H1 (cell line): ENCODE measurements around the gene FXR1. TPM values are rescaled to one million over a fixed set of nuclear protein-coding genes. Genes with fewer than 3 reads are reported as not detected.

Source experiments
- CTCF ChIA-PET: fragments of 300-600 bp; sonication (Branson Sonifier 250); formaldehyde crosslinking; loops from one replicate; lab custom pipeline; 2021; ENCODE audit not compliant: partially characterized antibody; lab: Charles Lee
- POLR2A ChIA-PET: fragments of 300-600 bp; sonication (Branson Sonifier 250); formaldehyde crosslinking; loops from one replicate; lab custom pipeline; 2021; ENCODE audit warnings: inconsistent platforms; ENCODE audit not compliant: partially characterized antibody; lab: Charles Lee
- DNase-seq, 2 experiments: peaks; one replicate each; pipeline versions ENCODE4 v3.0.0 to v3.0.0-alpha.2; 2010 to 2022; ENCODE audit warnings: low spot score in 2 of 2, low read depth in 1 of 2, mixed read lengths in 1 of 2
- FAIRE-seq: peaks from 2 replicates; lab custom pipeline; 2011; peaks lifted over from hg19 to GRCh38; lab: Jason Lieb, UNC
- H2AFZ ChIP-seq: 2 replicates; pipeline ENCODE4 v1.8.1; 2012; ENCODE audit warnings: low read length, inconsistent platforms
- H2AK5ac ChIP-seq: 2 replicates; pipeline ENCODE4 v1.6.1; 2013; ENCODE audit warnings: low read depth, low read length
- H2BK120ac ChIP-seq: replicated peaks from 2 replicates; pipeline ENCODE3; 2013; ENCODE audit warnings: low read depth, low read length, inconsistent platforms
- H2BK12ac ChIP-seq: 2 replicates; pipeline ENCODE4 v1.6.1; 2013; ENCODE audit warnings: low read depth, low read length
- H2BK15ac ChIP-seq: 2 replicates; pipeline ENCODE4 v1.6.1; 2013; ENCODE audit warnings: low read length
- H2BK20ac ChIP-seq: 2 replicates; pipeline ENCODE4 v1.6.1; 2013; ENCODE audit warnings: low read length
- H2BK5ac ChIP-seq: 2 replicates; pipeline ENCODE4 v1.6.1; 2013; ENCODE audit warnings: low read depth, low read length
- H3K14ac ChIP-seq: 2 replicates; pipeline ENCODE4 v1.6.1; 2013; ENCODE audit warnings: inconsistent platforms; ENCODE audit not compliant: insufficient read length
- H3K18ac ChIP-seq: 2 replicates; pipeline ENCODE4 v1.6.1; 2013; ENCODE audit warnings: low read length; ENCODE audit errors: extremely low read depth
- H3K23ac ChIP-seq: 2 replicates; pipeline ENCODE4 v1.6.1; 2013; ENCODE audit warnings: inconsistent platforms; ENCODE audit not compliant: insufficient read length
- H3K23me2 ChIP-seq: 2 replicates; pipeline ENCODE4 v1.6.1; 2013; ENCODE audit warnings: low read depth, low read length
- H3K27ac ChIP-seq: 2 replicates; pipeline ENCODE4 v1.6.1; 2011; ENCODE audit warnings: low read depth, low read length, inconsistent platforms
- H3K27me3 ChIP-seq, 4 experiments: replicated peaks in 1 of 4; 1 replicate in 1 of 4; 2 replicates in 3 of 4; pipeline versions ENCODE4 v1.6.1 to v1.8.1; 2011 to 2013; ENCODE audit warnings: low read length in 3 of 4, mild to moderate bottlenecking in 3 of 4, inconsistent platforms in 2 of 4, mixed read lengths in 2 of 4, moderate library complexity in 1 of 4; ENCODE audit not compliant: control insufficient read depth in 3 of 4, insufficient read depth in 3 of 4; ENCODE audit errors: extremely low read depth in 1 of 4
- H3K36me3 ChIP-seq, 4 experiments: 2 replicates each; pipeline versions ENCODE4 v1.6.1 to v1.8.1; 2011 to 2013; ENCODE audit warnings: mild to moderate bottlenecking in 4 of 4, low read length in 3 of 4, moderate library complexity in 2 of 4, control low read depth in 1 of 4, inconsistent platforms in 1 of 4; ENCODE audit not compliant: insufficient read depth in 4 of 4, control insufficient read depth in 2 of 4
- H3K4ac ChIP-seq: replicated peaks from 2 replicates; pipeline ENCODE3; 2013; ENCODE audit warnings: low read length, low read depth, mixed read lengths, inconsistent platforms; ENCODE audit not compliant: insufficient read length
- H3K4me1 ChIP-seq, 4 experiments: replicated peaks in 1 of 4; 1 replicate in 1 of 4; 2 replicates in 3 of 4; pipeline versions ENCODE4 v1.6.1 to v1.8.1; 2011 to 2013; ENCODE audit warnings: low read length in 3 of 4, inconsistent platforms in 2 of 4, mixed read lengths in 1 of 4; ENCODE audit not compliant: insufficient read depth in 4 of 4, control insufficient read depth in 3 of 4
- H3K4me2 ChIP-seq, 2 experiments: 2 replicates each; pipeline versions ENCODE4 v1.6.1 to v1.8.1; 2011 to 2013; ENCODE audit warnings: low read depth in 2 of 2, low read length in 2 of 2, control low read depth in 1 of 2, inconsistent platforms in 1 of 2, mild to moderate bottlenecking in 1 of 2; ENCODE audit not compliant: insufficient read depth in 1 of 2
- H3K4me3 ChIP-seq, 4 experiments: fragments of 200-600, 300-600 bp in 1 of 4; sonication (generic), shearing (Covaris generic), sonication (Bioruptor Twin) in 1 of 4; 2 replicates each; pipeline versions ENCODE4 v1.5.1 to v1.8.1; 2011 to 2016; ENCODE audit warnings: low read length in 4 of 4, low read depth in 3 of 4, control low read depth in 2 of 4, inconsistent platforms in 2 of 4, mild to moderate bottlenecking in 2 of 4, mixed read lengths in 1 of 4, moderate library complexity in 1 of 4; ENCODE audit not compliant: insufficient read depth in 2 of 4; ENCODE audit errors: extremely low read depth in 1 of 4
- H3K56ac ChIP-seq: replicated peaks from 2 replicates; pipeline ENCODE3; 2013; ENCODE audit warnings: low read depth, mild to moderate bottlenecking, mixed read lengths, low read length, inconsistent platforms; ENCODE audit not compliant: insufficient read length
- H3K79me1 ChIP-seq: 2 replicates; pipeline ENCODE4 v1.6.1; 2013; ENCODE audit warnings: low read depth, low read length, control low read depth
- H3K79me2 ChIP-seq, 2 experiments: 2 replicates each; pipeline versions ENCODE4 v1.6.1 to v1.8.1; 2012 to 2013; ENCODE audit warnings: low read length in 2 of 2, mild to moderate bottlenecking in 2 of 2, inconsistent platforms in 1 of 2; ENCODE audit not compliant: insufficient read depth in 2 of 2, control insufficient read depth in 1 of 2
- H3K9ac ChIP-seq, 4 experiments: replicated peaks in 1 of 4; 1 replicate in 1 of 4; 2 replicates in 3 of 4; pipeline versions ENCODE4 v1.6.1 to v1.8.1; 2011 to 2013; ENCODE audit warnings: low read depth in 3 of 4, low read length in 3 of 4, control low read depth in 2 of 4, mild to moderate bottlenecking in 2 of 4, moderate library complexity in 2 of 4, inconsistent platforms in 1 of 4; ENCODE audit errors: extremely low read depth in 1 of 4
- H3K9me3 ChIP-seq, 2 experiments: 2 replicates each; pipeline versions ENCODE4 v1.6.1 to v1.8.1; 2012 to 2013; ENCODE audit warnings: mild to moderate bottlenecking in 2 of 2, moderate library complexity in 2 of 2, control low read depth in 1 of 2, inconsistent platforms in 1 of 2, low read depth in 1 of 2, low read length in 1 of 2, mixed read lengths in 1 of 2; ENCODE audit not compliant: insufficient read depth in 2 of 2
- H4K20me1 ChIP-seq, 2 experiments: replicated peaks in 1 of 2; 2 replicates each; pipeline versions ENCODE3 to v1.8.1; 2011 to 2013; ENCODE audit warnings: inconsistent platforms in 2 of 2, low read length in 2 of 2, mild to moderate bottlenecking in 1 of 2; ENCODE audit not compliant: insufficient read depth in 2 of 2, control insufficient read depth in 1 of 2
- H4K5ac ChIP-seq: 2 replicates; pipeline ENCODE4 v1.6.1; 2013; ENCODE audit warnings: low read length, low read depth, mixed read lengths, inconsistent platforms; ENCODE audit not compliant: insufficient read length
- H4K8ac ChIP-seq: 2 replicates; pipeline ENCODE4 v1.8.0; 2013; ENCODE audit warnings: mild to moderate bottlenecking, moderate library complexity, low read length, inconsistent platforms; ENCODE audit not compliant: insufficient read depth; ENCODE audit errors: extremely low read depth
- H4K91ac ChIP-seq: replicated peaks from 2 replicates; pipeline ENCODE3; 2013; ENCODE audit warnings: low read length, mixed read lengths, inconsistent platforms; ENCODE audit not compliant: insufficient read length
- CREB1 ChIP-seq: IDR thresholded peaks from 2 replicates; pipeline ENCODE4 v1.6.1; 2012; ENCODE audit warnings: inconsistent platforms
- EZH2 ChIP-seq: fragments of 200-600 bp; sonication (generic); IDR thresholded peaks from 2 replicates; pipeline ENCODE4 v1.7.1; 2012; ENCODE audit warnings: low read depth, mild to moderate bottlenecking, moderate library complexity, low read length, inconsistent platforms; ENCODE audit not compliant: severe bottlenecking
- JUND ChIP-seq: IDR thresholded peaks from 2 replicates; pipeline ENCODE4 v1.6.1; 2011; ENCODE audit warnings: mild to moderate bottlenecking, improper control_type of control experiment, low read length
- RNF2 ChIP-seq: fragments of 200-900, 300-1000 bp; sonication (generic); IDR thresholded peaks from 2 replicates; pipeline ENCODE4 v1.7.1; 2016; ENCODE audit warnings: borderline replicate concordance, low read depth, mild to moderate bottlenecking, antibody characterized with exemption, low read length; ENCODE audit not compliant: poor library complexity, severe bottlenecking; ENCODE audit errors: missing control alignments
- SP2 ChIP-seq: IDR thresholded peaks from 2 replicates; pipeline ENCODE4 v1.6.1; 2012; ENCODE audit warnings: mild to moderate bottlenecking, low read length, inconsistent platforms
- TEAD4 ChIP-seq: IDR thresholded peaks from 2 replicates; pipeline ENCODE4 v1.6.1; 2012; ENCODE audit warnings: low read depth, low read length, inconsistent platforms, mixed read lengths
- WGBS, 2 experiments: shearing (Covaris generic) in 1 of 2; methylation state at CpG; one replicate each; pipeline versions ENCODE4 v1.1.6 to v1.1.7; 2013 to 2015; ENCODE audit warnings: low lambda C conversion rate in 2 of 2, mixed read lengths in 2 of 2, inconsistent platforms in 1 of 2, low coverage in 1 of 2, missing lambda C conversion rate in 1 of 2; ENCODE audit not compliant: insufficient replicate concordance in 2 of 2, insufficient coverage in 1 of 2, insufficient read length in 1 of 2; ENCODE audit errors: extremely low coverage in 1 of 2, missing lambda C conversion rate in 1 of 2; 5-methylcytosine and 5-hydroxymethylcytosine counted together
- polyA plus RNA-seq, 7 experiments: library from polyadenylated mRNA; depleted of rRNA in 3 of 7; stranded (reverse) in 5 of 7; unstranded in 2 of 7; fragments of >200 nt in 5 of 7; fragments of 200-250 nt in 2 of 7; gene quantifications; 1 replicate in 5 of 7; 2 replicates in 1 of 7; 4 replicates in 1 of 7; pipeline versions ENCODE4 v1.2.1 to v1.2.3, GENCODE V29; 2011 to 2013; ENCODE audit warnings: missing spikeins in 2 of 7, mixed read lengths in 2 of 7
- total RNA-seq: library from RNA; stranded (reverse); fragmentation: NEBNext Ultra II Directional; extraction: Animal tissue kit (Norgen Biotek cat#: 25700); gene quantifications from 2 replicates; pipeline ENCODE4 v1.2.1, GENCODE V29; 2021

The FXR1 gene
- total and polyA plus RNA-seq, 2 of the 8 experiments (the other 6 are each of a cell fraction or from before 2014, with no cell fraction given), result 108 to 283 TPM

GRCh38 chr3:181017690-181018089 lies 105.2 kb downstream of the FXR1 start:
- H3K36me3 ChIP-seq, result no peaks in the 10 kb centered on the region
- no peak overlapping the region for H3K56ac ChIP-seq
- H2AK5ac ChIP-seq, result no peak overlapping the region
- H3K23ac ChIP-seq, result no peak overlapping the region
- H4K5ac ChIP-seq, result no peak overlapping the region
- H3K9me3 ChIP-seq, result 0 out of 4 replicates have a peak, but pooled peaks cover 0 to under 1% of the 10 kb centered on the region in 2 experiments
- H3K9ac ChIP-seq, result no peak overlapping the region
- ChIA-PET CTCF (no interaction called here), POLR2A (no interaction called here)
- no peak overlapping the region for H2BK20ac ChIP-seq
- no peak overlapping the region for H4K8ac ChIP-seq
- no peak overlapping the region for H3K4me3 ChIP-seq
- no peaks in the 10 kb centered on the region for H3K23me2 ChIP-seq
- no peak overlapping the region for H4K91ac ChIP-seq
- no peak overlapping the region for H3K4me2 ChIP-seq
- no peak overlapping the region for H3K27ac ChIP-seq
- H3K27me3 ChIP-seq, result no peaks in the 10 kb centered on the region
- no peaks in the 10 kb centered on the region for H3K79me1 ChIP-seq
- no peak overlapping the region for H2BK15ac ChIP-seq
- DNase-seq, result no peak
- no peak overlapping the region for H3K18ac ChIP-seq
- H3K79me2 ChIP-seq, result no peaks in the 10 kb centered on the region
- no peaks in the 10 kb centered on the region for H4K20me1 ChIP-seq
- H3K4ac ChIP-seq, result no peak overlapping the region
- H2BK120ac ChIP-seq, result no peak overlapping the region
- no peak overlapping the region for H2BK12ac ChIP-seq
- WGBS, 2 experiments, result 93% methylated on average over 2 of the region's 2 CpGs; no CpG with 5 or more reads in 1 of the 2 experiments
- H3K14ac ChIP-seq, result no peak overlapping the region
- no peak overlapping the region for H2AFZ ChIP-seq
- H2BK5ac ChIP-seq, result no peak overlapping the region
- FAIRE-seq, result no peak
- no peaks in the 10 kb centered on the region for H3K4me1 ChIP-seq
- no peak for TF ChIP-seq RNF2
- no peak for TF ChIP-seq TEAD4
- no peak for TF ChIP-seq CREB1
- TF ChIP-seq JUND, result no peak
- TF ChIP-seq EZH2, result no peak
- no peak for TF ChIP-seq SP2
